Measurements from ENCODE around the gene MFAP3L.
"Not testable (repeated sequence)": the region's sequence is repeated elsewhere in the genome, so short reads cannot be mapped to it uniquely, and the experiment has no call there.

Gene MFAP3L

DNA sequence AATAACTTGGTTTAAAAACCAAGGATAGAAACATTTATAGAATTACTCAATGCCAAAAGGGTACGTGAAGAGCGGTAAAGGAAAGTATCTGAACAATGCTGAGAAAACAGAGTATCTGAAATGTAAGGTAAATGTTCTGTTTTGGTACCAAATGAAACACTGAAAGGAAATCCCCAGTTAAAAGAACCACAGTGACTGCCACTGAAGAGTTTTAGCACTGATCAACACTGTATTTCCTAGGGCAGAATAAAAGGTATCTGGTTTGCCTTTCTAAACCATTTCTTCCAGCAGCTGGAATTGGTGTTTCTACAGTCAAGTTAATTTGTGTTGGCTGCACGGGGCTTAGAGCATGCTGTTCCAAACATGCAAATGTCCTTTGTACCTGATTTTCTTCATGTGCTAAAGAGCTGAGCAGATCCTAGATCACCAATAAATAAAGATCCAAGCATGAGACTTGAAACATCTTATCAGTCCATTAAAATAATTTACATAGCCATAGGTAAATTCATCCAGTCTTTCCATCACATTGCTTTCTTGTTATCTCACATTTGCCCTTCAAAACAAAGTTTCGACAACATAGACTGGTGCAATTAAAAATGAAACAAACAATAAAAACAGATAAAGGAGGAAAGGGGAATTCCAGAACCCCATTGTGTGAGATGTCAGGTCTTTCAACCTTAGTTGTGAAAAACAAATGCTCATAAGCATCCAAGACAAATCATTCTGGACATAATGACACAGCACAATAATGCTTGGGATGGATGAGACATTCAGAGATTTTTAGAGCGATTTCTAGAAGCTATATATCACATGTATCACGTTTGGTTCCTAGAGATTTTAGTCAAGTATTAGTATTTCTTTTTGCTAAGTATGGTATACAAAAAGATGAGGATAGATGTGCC is 38.6 kb downstream of the MFAP3L start:
- DNase-seq (ENCODE audit: low read depth): no peak

DNA sequence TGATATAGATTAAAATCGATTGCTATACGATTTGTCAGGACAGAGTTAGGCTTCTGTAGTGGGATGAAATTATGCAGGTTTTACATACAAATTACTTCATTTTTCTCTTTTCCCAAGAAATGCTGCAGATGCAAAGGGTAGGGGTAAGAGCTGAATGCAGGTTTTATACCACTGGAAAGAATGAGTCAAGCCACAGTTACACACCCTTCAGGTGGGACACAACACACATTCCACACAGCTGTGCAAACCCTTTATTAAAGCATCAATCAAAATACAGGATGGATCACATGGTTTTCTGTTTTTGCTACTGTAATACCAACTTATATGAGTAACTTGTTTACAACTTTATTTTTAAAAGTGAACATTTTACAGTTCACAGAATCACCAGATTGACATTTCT is 39.8 kb downstream of the MFAP3L start:
- DNase-seq (ENCODE audit: low read depth): no peak

DNA sequence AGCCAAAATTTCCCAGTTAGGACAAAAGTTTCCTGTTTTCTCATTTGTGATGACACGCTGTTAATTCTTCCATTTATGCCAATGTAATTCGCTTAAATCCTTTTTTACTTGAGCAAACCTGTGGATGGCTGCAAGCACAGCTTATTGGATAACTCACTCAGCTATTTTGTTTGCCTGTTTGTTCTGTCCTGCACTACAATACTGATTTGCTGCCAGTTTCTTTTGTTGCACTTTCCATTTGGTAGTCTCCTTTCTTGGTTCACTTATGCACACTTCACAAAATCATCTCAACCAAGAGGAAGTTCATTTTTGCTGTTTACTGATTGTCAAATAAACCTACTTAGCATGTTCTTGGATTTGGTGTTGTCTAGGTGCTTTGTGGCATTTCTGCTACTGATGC is 40.3 kb downstream of the MFAP3L start:
- DNase-seq (ENCODE audit: low read depth): no peak

DNA sequence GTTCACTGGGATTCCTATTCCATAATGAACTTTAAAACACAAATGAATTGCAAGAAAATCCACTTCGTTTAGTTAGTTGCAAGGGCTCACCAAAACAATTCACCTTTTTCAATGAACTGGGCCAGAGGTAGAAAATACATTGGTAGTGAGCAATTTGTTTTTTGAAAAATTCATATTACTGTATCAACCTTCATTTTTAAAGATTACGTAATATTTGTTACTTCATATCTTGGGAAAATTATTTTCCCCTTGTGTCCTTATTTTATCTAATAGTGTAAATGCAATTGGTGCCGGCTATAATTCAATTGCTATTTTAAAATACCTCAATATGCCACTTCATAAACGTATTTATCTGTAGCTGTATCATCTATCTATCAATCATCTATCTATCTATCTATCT is 41.5 kb downstream of the MFAP3L start:
- DNase-seq (ENCODE audit: low read depth): no peak

DNA sequence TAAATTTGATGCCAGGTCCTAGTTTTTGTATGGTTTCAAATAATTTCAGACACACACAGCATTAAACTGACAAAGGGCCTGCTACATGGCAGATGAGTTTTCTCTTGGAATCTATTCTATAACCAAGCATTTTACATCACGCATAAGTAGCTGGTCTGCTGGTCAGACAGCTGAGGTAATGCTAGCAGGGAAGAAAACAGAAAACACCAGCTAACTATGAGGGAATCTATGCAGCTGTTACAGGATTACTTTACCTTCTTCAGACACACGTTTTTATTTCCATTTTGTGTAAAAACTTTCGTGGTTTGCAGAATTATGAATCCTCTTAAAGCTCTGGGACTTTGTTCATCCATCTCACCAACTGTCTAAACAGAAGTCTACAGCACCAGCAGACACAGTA is 42.0 kb downstream of the MFAP3L start:
- DNase-seq (ENCODE audit: low read depth): no peak

DNA sequence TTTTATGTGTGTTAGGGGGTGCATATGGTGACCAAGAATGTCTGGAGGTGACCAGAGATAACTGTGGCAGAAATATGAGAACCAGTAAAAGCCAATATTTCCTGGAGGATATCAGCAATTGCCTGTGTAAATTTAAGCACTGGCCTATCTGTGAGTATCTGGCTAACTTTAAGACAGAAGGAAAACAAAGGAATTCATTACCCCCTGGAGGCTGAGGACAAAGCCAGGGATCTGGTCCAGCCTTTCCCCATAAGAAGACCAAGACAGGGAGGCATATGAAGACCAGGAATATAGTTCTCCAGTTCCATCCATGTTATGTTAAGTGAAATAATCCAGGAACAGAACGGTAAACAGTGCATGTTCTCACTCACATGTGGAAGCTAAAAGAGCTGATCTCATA is 49.2 kb downstream of the MFAP3L start:
- DNase-seq (ENCODE audit: low read depth): no peak

DNA sequence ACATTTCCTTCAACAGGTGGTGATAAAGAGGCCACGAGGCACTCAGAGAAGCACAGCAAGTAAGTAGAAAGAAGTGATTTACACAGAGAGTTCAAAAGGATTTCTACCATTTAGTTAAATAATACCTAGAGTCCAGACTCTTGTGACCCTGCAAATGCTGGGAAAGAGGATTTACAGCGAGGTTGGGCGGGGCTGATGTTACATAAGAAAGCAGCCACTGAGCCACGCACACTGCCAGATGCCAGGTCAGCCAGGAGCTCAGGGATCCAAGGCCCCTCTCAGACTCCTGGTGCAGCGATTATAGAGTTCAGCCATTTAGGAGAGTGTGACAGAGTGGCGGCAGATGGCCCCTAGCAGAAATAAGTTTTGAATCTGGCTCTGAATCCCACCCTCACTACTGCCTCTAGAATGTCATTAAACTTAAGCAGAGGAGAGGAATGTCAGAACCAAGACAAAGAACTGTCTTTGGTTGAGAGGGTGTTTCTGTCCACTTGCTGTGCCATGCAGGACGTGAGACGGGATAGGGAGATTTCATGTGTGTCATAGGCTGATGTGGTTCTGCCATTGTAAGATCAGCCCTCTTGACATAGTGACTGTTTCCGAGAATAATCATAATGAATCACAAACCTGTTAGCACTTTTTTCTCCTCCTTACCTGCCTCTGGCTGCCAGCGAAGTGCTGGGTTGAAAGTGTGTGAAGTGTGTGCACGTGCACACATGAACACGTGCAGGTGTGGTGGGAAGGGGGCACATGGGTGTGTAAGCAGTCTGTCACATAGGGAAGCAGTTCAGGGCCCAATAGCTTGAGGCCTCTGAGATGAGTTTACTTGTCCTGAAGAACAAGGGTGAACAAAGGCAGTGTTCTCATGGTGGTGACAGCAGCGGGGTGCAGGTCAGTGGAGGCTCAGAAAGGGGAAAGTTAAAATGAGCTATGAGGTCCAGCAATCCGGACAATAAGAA is 50.1 kb downstream of the MFAP3L start:
- no peak for DNase-seq (ENCODE audit: low read depth)

DNA sequence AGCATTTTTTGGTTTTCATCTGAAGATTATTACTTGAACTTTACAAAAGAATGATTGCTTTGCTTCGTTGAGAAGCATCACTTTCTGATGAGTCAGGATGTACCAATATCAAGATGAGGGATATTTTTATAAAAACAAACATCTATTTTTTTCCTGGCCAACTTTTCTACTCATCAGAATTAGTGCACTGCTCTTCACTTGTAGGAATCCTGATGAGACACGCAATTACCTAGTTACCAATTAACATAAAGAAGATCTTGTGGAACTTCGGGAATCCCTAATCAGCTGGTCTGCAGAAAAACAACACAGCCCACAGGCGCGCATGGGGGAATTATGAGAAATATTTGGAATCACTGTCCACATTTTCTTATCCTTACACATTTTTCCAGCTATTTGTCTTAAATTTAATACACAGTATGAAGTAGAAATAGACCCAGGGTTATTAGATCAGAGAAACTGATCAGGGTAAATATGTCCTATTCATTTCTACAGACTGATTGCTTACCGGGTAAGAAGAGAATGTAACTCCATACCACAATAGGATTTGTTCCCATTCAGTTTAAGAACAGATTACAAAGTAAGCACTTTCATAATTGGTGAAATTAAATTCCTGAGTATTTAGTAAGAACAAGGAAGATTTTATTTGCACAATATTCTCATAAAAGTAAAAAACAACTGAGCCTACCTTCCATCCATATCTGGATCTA is 50.9 kb downstream of the MFAP3L start:
- no peak for DNase-seq (ENCODE audit: low read depth)

DNA sequence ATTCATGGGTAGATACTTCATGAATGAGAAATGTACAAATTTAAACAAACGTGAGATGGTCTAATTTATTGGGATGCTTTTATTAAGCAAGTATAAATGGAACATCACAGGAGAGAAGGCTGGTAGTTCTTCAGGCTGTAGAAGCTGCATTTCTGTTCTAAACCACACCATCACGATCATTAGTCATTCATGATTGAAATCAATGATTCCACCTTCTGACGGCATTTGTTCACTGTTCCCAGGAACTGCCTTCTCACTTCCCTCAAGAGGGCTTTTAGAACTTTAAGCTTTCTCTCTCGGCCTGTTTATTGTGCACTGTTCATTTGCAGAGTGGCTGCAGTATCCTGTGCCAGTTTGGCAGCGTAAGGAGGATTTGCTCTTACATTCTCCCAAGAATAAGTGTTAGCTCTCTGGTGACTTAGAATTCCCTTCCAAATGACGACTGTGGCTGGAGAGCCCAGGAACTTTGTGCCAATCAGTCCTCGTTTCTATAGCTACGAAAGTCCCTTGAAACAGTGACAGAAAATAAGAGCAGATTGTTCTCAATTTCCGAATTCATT is 54.7 kb downstream of the MFAP3L start:
- DNase-seq (ENCODE audit: low read depth): no peak

DNA sequence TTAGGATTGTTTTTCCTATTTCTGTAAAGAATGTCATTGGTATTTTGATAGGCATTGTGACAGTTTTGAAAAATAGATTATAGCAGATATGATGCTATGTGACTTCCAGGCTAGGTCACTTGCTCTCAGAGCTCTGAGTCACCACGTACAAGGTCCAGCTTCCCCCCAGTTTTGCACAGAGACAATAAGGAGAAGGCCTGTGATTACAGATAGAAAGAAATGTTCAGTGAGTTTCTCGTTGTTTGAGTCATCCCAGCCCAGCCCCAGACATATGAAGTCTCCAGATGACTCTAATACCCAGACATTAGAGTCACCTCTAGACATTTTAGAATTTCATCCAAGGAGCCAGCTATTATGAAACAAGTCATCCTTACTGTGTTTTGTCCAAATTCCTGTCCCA is 57.2 kb downstream of the MFAP3L start:
- no peak for DNase-seq (ENCODE audit: low read depth)

DNA sequence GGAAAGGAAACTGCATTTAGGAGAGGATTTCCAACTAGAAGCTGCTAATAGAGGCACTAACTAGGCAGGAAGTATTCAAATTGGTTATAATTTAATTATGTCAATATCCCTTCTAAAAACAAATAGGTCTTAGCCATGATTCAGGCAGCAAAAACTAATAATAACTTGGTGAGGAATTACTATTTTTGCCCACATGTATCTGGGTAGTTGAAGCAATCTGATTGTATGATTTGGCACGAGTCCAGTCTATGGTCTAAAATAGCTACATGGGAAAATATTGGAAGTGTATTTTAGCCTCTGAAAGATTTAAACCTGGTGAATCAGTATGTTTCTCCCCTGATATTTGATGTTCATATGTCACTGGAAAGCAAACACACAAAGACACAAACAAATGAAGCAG is 62.2 kb downstream of the MFAP3L start:
- no peak for DNase-seq (ENCODE audit: low read depth)

DNA sequence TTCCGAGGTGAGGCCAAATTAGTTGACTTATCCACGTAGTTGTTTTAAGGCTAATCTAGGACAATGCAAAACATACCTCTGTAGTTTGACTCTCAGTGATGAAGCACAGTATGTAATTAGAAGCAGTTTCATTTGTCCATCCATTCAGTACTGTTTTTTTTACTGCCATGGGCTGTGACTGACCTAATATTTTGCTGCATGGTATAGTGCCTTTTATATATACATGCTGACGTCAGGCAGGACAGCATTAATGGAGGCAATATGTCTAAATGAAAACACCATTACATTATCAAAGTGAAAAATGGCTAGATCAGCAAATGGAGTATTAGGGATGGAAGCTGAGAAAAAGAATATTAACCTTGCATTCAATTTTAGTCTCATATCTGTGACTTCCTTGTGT is 66.9 kb downstream of the MFAP3L start:
- DNase-seq (ENCODE audit: low read depth): no peak

DNA sequence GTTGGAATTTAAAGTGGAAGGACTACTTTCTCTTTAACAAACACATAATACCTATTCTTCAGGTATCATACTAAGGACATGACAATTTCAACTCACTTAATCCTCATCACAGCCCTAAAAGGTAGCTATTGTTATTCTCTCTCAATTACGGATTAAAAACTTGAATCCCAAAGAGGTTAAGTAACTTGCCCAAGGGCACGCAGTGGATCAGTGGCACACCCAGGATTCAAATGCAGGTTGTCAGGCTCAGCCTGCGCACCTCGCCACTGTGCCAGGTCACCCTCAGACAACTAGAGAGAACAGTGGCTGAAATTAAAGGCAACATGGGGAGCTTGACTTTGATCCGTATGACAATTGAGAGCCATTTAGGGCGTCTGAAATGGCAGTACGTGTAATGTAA is 67.6 kb downstream of the MFAP3L start:
- no peak for DNase-seq (ENCODE audit: low read depth)

DNA sequence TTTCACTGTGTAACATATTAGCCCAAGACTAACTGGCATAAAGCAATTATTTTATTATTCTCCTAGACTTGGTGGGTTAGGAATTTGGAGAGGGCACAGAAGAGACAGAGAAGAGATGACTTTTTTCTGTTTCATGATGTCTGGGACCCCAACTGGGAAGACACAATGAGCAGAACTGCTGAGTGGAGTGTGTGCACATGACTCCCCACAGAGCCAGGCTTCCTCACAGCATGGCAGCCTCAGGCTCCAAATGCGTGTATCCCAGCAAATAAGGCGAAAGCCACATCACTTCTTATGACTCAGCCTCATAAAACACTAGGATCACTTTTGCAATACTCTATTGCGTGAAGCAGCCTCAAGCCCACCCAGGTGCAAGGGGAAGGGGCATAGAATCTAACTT is 68.4 kb downstream of the MFAP3L start:
- no peak for DNase-seq (ENCODE audit: low read depth)

DNA sequence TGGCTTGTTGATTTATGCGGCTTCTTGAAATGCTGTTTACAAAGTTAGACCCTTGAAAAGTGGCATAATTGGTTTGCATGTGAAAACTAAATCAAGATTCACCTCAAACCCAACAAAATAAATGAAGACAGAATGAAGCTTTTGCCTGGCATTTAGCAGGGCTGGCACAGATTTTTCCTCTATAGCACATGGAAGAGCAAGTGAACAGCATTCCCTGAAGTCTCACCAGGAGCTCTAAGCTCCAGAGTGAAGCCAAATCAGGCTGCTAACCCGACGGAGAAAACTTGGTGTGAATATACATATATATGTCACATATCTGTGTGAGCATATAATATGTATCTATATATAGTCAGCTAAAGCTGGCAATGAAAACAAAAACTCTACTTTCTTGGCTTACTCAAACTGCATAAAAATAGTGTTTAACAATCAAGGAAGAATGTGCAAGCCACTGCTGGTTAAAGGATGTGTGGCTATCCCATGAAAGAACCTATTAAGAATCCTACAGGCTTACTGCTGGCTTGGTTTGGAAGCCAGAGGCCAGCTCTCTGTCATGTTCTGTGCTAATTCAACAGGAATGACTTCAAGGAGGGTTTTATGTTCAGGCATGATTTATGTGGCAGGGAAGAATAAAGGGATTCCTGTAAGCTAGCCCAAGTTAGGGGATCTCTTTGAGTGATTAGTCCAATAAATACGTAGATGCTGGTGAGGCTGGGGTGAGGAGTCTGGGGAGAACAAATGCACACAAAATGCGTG is 69.9 kb downstream of the MFAP3L start:
- DNase-seq (ENCODE audit: low read depth): no peak

DNA sequence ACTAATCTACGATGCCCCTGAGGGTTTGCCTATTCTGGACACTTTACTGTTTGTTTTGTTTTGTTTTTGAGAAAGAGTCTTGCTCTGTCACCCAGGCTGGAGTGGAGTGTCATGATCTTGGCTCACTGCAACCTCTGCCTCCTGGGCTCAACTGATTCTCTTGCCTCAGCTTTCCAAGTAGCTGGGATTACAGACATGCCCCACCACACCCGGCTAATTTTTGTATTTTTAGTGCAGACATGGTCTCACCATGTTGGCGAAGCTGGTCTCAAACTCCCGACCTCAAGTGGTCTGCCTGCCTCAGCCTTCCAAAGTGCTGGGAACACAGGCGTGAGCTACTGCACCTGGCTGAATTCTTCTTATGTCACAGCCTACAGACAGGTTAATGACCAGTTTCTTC is 70.7 kb downstream of the MFAP3L start:
- DNase-seq (ENCODE audit: low read depth): no peak

DNA sequence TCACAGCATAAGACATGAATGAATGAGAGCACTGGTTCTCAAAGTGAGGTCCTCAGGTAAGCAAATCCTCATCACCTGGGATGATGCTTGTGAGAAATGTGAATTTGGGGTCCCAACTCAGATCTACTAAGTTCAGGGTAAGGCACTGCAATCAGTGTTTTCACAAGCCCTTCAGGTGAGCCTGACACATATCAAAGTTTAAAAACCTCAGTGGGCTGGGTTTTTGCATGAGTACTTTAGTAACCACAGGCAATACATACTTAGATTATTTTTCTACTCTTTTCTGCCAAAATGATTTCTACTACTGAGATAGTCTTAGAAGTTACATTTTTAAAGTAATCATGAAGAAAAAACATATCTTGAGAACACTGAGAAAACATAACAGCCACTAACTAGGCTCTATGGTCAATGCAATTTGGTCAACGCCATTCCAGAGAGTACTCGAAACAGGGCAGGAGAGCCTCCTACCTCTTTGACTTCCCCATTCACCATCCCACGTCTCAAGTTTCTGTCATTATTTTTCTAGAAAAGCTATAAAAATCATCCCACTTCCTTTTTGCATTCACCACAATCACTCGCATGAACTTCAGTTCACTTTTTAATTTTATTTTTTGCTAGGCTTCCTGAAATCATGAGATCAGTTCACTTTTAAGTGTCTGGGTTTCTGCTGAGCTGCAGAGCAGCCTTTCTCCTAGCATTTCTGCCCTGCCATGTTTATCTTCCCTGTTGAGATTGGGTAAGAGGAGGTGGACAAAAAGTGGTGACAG is 73.8 kb downstream of the MFAP3L start:
- DNase-seq (ENCODE audit: low read depth): no peak

DNA sequence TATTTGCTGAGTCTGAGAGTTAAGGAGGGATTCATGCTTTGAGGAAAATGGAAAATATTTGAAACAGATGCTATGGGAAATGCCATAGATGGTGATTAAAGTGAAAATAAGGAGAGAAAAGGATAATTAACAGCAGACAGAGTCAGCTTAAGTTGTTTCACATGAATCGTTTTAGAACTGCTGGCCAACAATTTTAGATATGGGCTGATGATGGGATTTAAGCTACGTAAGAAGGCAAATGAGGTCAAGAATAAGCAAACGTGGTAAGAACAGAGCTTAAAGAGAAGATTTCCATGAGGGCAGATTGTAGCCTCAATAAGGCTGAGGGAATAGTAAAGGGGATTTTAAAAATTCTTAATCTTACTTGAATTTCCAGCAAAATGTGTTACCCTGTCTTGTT is 77.9 kb downstream of the MFAP3L start:
- DNase-seq (ENCODE audit: low read depth): no peak

DNA sequence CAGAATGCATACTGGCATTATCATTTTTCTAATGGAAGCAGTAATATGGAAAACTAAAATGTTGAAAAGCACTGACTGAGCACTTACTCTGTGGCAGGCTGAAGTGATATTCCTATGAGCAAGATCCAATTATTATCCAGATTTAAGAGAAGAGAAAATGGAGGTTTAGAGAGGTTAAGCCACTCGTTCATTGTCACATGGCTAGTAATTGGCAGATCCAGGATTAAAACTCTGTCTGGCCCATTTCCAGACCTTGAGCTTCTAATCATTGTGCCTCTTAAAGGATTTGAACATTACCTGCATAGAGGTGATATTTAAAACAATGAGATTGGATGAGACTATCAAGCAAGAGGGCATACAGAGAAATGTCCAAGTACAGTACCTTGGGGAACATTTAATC is 80.6 kb downstream of the MFAP3L start:
- no peak for DNase-seq (ENCODE audit: low read depth)

DNA sequence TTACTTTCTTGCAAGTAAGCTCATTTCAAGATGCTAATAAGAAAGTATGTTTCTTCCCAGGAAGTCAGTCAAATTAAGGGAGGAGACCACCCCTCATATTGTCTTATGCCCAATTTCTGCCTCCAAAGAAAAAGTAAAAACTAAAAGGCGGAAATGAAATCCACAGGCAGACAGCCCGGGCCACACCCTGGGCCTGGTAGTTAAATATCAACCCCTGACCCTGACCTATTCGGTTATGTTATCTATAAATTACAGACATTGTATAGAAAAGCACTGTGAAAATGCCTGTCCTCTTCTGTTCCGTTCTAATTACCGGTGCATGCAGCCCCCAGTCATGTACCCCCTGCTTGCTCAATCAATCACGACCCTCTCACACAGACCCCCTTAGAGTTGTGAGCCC is 82.6 kb downstream of the MFAP3L start:
- not testable (repeated sequence) for DNase-seq (ENCODE audit: low read depth)

DNA sequence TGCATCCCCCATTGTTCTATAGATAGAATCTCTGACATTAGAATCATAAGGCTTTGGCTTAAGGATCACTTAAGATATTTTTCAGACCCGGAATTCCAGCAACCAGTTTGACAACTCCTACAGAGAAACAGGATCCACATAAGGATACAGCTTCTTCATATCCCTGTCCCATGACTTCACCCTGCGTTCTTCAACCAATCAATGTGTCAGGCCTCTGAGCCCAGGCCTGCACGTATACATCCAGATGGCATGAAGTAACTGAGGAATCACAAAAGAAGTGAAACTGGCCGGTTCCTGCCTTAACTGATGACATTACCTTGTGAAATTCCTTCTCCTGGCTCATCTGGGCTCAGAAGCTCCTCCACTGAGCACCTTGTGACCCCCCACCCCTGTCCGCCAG is 85.1 kb downstream of the MFAP3L start:
- DNase-seq (ENCODE audit: low read depth): no peak

Data from stimulated activated CD8-positive, alpha-beta memory T cell treated with anti-CD3 and anti-CD28 coated beads, Interleukin-12 subunit alpha, Interleukin-12 subunit beta, amount 100 ng/mL, for 1 hour (primary cell).